ENCODE results near the gene C1orf116.
"Not testable (repeated sequence)": the region's sequence is repeated elsewhere in the genome, so short reads cannot be mapped to it uniquely, and the experiment has no call there.

The C1orf116 gene

DNA sequence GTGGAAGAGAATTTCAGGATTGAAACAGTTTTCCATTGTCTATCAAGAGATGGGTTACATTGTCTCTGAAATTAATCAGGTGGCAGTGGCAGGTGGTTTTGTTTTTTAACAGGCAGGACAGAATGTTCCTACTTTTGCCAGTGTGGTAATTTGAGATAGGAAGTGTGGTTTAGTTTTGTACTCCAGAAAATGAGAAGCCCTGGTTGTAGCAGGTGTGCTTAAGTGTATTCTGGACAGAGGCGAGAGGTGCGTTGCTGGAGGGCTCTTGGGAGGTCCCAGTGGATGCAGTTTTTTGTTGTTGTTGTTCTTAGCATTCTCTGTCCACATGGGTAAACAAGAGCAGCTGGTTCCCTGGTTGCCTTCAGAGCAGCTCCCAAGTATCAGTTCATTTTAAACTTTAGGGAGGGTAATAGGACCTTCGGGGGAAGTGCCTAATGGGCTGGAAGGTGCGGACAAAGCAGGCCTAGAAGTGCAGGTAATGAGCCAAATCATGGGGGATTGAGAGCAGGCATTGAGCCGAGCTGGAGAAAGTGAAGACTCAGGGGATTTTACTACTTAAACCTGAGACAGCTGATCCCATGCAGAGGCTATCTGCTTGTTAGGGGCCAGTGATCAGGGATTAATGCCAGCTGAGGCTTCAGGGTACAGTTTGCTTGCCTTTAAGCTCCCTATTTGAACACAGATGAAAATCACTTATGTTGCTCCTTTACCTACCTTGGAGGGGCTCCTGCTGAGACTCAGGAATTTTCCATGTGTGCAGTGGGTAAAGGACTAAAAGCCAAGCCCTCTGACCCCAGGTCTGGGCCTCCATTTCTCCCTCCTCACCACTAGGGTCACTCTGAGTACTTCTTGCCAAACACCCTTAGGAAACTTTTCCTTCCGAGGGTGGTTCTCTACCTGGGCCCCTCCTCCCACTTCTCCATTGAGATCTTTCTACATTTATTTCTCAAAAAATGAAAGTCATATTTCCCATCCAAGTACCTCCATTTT is 26.6 kb upstream of the C1orf116 start:
- no peak for DNase-seq

DNA sequence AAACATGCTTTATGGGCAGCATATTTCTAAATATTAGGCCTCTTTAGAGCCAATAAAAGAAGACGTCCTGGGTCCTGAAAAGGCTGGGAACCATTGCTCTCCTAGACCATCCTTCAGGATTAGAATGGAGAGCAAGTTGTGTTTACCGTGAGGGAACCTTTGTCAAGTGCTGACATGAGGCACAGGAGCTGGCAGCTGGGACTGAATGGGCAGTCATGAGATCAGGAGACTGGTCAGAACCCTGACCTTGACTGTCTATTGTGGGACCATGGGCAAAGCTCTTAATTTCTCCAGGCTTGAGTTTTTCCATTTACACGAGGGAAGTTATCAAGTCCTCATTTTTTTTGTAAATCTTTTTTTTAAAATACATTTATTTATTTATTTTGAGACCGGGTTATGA is 25.7 kb upstream of the C1orf116 start:
- no peak for DNase-seq

DNA sequence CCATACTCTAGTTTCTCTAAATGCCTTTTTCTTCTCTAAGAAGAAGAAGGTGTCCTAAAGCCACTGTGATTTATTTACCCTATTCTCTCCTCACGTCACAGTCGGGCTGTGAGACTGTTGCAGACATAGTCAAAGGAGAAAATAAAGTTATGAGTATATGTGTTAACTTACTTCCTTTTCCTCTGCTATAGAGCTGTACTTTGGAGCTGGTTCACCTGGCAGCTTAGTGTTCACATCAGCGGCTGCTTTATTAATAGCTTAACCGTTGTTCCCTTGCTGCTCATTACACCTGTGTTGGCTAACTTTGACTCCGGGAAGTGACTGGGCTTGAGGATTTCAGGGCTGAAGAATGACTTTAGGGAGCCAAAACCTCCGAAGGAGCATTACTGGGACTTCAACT is 24.1 kb upstream of the C1orf116 start:
- no peak for DNase-seq

DNA sequence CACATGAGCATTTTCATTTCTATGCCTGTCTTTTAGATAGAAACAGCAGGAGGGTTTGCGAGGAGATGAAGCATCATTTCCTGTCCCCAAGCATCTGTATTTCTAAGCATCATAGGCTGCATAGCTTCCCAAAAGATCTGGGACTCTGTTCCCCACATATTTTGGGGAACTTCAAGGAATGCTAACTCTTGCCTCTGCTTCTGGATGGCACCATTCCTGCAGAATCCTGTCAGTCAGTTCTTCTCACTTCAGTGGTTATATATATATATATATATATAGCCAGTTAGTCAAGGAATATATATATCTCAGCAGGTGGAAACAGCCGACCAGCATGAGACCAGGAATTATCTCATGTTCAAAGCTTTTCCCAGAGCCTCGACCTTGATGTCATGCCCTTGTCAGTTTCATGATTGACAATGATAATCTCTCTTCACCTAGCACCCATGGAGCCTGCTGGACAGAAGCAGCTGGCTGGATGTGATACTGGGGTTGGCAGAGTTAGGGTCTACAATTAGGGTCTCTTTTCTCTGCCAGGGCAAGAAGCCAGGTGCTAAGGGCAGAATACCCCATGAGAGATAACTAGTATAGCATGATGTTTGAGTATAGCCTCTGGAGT is 22.9 kb upstream of the C1orf116 start:
- DNase-seq = no peak

DNA sequence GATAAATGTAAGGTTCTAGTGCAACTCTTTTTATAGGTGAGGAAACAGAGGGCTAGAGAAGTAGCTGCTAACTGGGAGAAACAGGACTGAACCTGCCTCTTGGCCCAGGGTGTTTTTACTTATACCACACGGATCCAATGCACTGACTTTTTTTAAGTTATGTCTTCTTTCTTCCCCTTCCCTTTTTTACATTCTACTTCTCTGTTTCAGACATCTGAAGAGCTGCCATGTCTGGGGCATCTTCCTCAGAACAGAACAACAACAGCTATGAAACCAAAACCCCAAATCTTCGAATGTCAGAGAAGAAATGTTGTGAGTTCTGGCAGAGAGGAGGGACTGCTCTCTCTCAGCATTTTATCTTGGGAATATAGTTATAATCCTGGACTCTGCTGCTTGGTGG is 21.9 kb upstream of the C1orf116 start:
- no peak for DNase-seq

DNA sequence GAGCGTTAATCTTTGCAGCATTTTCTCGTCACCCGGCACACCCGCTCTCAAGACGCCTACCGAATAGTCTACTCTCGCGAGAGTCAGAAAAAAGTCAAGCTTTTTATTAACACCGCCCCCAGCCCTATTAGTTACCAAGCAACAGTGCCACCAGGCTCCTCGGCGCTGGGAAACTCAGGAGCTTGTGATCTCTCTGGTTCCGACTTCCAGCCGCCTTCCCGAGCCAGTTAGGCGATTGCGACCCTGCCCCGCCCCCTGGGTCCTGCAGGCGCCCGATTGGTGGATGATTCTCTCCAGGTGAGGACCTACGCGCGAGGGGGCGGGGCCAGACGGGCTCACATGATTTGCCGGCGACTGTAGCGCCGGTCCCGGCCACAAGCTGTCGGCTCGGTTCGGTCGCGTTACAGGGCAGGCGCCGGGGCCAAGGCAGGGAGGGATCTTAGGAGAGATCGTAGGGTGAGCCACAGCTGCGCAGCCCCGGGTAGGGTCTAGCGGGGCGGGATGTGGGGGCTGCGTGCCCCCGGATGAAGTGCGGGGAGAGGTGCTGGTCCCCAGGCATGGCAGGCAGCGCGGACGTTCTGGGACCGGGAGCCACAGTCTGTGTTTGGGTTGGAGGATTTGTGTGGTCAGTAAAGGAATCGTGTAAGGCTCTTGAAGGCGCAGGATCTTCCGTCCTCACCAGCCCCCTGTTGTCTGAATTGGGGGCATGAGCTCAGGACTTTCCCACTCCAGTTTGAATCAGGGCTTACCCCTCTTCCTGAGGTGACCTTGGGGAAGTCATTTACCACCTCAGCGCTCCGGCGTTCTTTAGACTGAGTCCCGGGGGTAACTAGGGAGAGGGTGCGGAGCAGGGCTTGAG is 20.6 kb upstream of the C1orf116 start, which contains the start of gene PFKFB2:
PFKFB2 (plus strand) TSS at position 365 of the 859 bp plus-strand sequence. CDS start 1,443 bp downstream, outside the sequence.
- DNase-seq = peak; percentile 97

DNA sequence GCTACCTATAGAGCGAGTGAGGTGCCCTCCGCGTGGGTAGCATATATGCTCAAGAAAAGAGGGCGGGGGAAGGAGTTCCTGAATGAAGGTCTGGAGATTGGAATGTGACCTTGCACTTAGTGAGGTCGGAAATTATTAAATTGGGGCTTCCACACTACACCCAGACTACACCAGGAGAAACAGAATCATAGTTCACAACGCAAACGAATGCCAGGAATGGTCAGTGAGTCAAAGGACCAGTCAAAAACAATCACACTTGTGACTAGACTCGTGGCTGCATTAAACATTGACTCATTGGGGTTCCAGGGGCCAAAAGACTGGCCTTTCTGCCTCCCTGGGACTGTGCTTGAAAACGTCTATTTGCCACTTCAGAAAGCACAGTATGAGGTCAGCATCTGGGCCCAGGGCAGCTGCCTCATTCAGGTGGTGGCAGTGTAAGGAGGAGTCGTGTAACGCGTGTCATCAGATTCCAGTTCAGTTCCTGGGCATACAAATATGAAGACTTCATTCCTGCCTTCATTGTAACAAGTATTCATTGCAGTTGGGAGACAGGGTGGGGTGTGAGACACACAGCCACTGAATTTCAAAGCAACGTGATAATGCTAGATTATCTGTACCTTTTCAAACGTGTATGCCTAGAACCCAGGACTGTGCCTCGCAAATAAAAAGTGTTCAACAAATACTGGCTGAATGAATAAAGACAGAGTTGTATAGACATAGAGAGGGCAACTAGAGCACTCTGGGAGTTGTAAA is 18.8 kb upstream of the C1orf116 start, which contains the start of gene YOD1:
YOD1 (minus strand) TSS at position 18 of the 753 bp plus-strand sequence. CDS start 178 bp downstream, outside the sequence.
- no peak for DNase-seq

DNA sequence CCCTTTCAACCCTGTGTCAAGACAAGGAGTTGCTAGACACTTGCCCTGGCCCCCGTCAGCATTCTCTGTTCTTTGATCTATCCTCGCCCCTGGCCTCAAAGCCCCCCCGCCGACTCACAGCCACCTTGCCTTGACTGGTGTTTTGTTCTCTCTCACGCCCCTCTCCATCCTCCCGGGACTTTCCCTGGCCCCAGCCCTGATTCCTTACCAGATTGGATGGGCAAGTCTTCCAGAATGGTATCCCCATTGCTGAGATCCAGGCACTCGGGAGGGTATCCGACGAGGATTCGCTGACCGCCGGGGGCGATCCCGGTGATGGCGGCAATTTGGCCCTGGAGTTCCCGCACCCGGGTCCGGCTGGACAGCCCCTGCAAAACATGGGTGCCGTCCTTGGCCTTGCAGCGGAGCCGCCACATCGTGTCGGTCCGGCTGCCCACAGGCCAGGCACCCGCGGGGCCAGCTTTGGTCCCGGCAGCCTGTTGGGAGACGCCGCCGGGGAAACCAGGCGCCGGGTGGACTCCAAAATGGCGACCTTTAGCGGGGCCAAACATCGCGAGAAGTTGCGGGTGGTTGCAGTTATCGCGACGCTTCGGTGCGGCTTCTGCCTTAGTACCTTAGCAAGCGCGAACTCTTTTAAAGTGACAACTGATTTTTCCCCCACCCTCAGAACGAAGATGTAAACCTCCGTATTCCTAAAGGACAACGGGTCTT is 18.1 kb upstream of the C1orf116 start:
- peak; percentile 53 for DNase-seq

DNA sequence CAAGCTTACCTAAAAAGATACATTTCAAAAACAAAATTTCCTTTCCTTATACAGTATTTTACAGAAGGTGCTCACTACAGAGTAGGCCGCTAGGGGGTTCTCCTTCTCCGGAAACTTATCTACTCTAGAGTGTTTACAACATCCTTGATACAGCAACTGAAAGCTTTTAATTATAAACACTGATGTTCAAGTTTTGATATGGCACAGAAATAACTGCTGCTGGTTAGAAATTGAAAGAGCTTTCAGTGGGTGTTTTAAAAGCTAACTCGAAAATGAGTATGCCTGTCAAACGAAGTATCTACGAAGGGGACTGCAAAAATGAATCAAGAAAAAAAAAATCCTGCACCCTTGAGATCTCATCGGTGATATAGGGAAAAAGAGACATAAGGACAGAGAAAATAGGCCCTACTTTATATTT is 17.4 kb upstream of the C1orf116 start:
- peak; percentile 8 for DNase-seq

DNA sequence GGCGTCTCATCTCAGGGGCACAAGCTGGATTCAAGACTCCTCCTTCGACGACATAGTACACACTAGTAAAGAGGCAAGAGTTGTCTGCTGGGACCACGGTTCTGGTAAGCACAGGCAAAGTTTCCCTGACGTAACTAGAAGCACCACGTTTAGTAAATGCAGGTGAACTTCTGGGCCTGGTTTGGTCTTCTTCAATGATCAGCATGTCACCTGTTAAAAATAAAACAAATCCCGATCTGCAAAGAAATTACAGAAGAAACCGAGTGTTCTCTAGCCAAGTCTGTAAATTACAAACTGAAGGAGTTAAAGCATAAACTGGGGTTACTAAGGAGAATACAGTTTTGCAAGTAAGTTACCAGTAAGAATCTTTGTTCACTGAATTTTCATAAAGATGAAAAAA is 17.0 kb upstream of the C1orf116 start:
- DNase-seq = no peak

DNA sequence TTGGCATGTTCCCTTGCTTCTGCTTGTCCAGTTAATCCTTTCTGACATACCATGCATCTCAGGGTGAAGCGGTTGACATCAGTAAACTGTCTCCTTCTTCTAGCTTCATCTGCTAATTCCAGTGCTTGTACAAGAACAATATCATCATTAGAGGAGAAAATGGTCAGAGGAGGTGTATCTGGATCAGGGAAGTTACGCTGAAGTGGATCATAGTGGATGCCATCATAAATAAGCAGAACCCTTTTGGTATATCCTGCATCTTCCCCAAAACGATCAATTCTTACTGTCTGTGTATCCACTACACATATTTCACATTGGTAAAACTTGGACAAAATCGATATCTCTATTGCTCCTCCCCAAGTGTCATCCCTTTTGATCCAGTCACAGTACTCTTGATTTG is 16.5 kb upstream of the C1orf116 start:
- DNase-seq = no peak

DNA sequence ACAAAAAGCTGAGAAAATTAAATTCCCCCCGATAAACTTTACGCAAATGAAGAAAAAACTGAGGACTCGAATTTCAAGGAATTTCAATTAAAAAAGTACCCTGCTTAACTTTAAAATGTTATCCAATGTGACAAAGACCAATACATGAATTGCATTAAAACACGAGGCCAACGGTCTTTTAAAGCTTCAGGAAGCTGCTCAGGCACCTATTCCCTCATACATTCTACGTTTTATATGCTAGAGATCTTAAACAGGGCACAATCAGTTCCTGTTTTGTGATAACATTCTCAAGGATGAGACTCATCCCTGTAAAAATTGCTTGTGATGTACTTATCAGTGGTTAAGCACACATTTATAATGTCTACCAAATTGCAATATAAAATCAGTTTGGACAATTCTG is 15.5 kb upstream of the C1orf116 start:
- no peak for DNase-seq

DNA sequence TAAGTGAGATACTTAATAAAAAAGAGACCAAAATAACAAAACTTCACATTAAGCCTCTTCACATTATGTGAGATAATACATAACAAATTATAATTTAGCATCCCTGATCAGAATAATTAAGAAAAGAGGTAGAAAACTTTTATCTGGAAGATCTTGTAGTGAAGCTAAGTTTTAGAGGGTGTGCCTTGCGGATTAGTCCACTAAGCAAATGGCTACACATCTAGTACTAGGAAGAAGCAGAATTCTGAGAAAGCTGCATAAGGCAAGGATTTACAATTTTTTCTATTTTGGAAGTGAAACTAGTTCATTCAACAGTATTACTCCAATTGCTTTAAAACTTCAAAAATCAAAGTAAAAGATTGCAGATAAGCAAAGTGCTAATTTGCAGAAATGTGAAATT is 14.9 kb upstream of the C1orf116 start:
- no peak for DNase-seq

DNA sequence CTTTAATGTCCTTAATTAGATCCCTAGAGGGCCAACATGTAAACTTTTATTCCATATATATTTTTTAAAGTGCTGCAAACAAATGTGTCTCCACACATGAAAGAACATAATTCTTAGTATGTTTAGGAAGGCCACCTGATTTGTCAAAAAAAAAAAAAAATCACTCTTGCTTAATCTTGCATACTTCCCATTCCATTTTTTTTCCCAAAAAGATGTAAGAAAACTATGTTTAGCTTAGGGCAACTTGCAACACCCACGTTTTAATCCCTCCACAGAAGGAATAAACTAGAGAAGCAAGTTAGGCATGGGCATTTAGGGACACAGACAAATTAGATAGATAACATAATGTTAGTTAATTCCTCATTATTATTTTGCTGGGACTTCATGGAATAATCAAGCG is 12.9 kb upstream of the C1orf116 start:
- DNase-seq = no peak

DNA sequence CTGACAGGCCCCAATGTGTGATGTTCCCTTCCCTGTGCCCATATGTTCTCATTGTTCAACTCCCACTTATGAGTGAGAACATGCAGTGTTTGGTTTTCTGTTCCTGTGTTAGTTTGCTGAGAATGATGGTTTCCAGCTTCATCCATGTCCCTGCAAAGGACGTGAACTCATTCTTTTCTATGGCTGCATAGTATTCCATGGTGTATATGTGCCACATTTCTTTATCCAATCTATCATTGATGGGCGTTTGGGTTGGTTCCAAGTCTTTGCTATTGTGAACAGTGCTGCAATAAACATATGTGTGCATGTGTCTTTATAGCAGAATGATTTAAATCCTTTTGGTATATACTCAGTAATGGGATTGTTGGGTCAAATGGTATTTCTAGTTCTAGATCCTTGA is 8.8 kb upstream of the C1orf116 start:
- not testable (repeated sequence) for DNase-seq

DNA sequence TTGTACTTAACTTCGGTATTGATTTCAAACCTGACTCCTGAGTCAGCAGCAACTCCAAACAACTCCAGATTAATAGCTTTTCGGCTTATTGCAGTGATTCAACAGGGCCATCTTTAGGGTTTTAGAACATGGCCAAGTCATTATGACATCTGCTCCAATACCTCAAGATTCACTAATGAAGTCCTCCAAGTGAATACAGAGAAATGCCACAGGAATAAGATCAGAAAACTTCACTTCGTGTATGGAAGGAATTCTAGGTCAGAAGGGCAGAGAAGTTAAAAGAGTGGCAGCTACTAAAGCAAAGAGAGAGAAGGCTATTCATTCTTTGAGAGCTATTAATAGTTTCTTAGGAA is 7.6 kb upstream of the C1orf116 start:
- no peak for DNase-seq

DNA sequence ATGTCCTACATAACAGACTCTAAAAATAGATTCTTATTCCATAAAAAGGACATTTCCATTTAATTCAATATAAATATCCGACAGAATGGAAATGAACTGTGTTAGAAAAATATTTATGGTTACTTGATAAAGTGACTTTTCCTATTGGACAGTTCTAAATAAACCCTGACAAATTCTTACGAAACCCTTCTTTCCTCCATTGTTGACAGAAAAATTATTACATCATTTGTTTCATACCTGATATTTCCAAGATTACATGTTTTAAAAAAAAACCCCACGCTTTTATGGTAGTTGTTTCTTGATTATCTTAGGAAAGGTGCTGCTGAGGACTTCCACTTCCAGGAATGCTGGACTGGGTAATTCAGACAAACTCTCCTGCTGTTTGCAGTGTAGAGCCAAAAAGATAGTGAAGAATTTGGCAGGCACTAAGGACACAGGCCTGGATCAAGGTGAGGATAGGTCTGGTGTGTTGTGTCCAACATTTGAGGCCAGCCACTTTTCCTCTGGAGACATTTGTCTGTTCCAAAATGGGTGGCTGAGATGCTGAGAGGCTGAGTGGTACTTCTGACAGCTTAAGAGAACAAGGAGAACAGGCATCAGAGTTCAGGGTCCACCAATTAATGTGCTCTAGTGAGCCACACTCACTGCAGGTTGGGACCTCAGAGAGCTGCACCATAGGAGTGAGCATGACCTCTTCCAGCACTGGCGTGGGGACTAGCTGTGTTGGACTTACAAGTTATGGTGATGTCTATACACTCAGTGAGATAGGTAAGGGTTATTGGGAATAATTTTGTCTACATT is 7.0 kb upstream of the C1orf116 start:
- no peak for DNase-seq

DNA sequence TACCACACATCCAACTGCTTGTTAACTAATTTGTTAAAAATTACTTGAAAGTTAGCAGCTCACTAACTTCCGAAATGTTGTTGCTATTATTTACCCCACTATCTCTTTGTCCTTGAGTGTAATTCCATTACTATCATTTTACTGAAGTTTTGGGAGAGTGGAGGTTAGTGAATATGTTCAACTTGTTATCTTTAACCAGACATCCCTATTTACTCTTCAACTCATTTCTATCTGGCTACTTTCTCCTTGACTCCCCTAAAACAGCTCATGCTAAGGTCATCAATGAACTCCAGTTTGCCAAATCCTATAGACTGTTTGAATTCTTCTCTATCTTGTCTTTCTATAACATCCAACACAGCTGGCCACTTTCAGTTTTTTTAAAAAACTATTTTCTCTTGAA is 4.3 kb upstream of the C1orf116 start:
- no peak for DNase-seq

DNA sequence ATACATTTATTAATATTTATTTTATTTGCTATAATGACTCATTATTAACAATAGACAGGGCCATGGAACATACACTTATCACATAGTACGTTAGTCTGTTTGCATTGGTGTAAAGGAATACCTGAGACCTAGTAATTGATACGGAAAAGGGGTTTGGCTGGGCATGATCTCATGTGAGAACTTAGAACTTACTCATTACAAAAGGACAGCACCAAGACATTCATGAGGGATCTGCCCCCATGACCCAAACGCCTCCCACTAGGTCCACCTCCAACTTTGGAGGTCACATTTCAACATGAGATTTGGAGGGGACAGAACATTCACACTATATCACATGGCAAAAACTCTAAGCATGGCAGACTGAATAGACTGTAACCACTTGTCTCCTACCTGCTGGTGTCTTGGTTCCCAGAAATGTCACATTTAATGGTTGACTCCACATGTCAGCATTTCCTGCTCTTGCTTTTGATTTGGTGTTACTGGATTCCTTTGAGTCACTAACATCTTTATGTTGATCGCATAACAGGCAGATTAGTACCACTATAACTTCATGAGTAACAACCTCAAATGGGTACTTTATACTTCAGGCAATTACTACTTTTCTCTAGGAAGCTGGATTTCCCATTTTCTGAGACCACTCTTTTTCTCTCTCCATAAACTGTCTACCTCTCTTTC is 3.5 kb upstream of the C1orf116 start:
- DNase-seq = no peak

DNA sequence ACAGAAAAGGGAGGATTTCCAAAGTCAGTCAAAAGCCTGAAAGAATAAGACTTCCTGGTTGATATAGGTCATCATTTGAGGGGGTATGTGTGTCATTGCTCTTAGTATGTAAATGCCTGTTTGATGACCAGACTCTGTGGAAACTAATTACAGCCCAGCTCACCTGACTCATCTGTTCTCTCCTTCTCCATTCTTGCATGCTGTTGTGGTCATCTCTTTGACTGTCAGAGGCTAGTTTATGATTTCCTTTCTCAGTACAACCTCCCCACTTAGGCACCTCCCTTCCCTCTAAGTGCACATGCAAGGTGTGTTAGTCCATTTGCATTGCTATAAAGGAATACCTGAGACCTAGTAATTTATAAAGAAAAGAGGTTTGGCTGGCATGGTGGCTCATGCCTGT is 2.4 kb upstream of the C1orf116 start:
- DNase-seq = no peak
